IMR-90 (cell line): ENCODE results near the gene KCNJ1. TPM values are rescaled to one million over a fixed set of nuclear protein-coding genes. Genes with fewer than 3 reads are reported as not detected.

Experiments used
- ATAC-seq: fragments of 200-7000 bp; cut with Tn5 transposase; 2 replicates; pipeline ENCODE4 v1.9.1; 2020; ENCODE audit warnings: low read depth, mild to moderate bottlenecking, moderate library complexity
- BruUV-seq: library from RNA; stranded (reverse); fragments of 400-500 nt; replicated peaks from 2 replicates; lab custom pipeline; 2021; lab: Mats Ljungman, UMichigan
- CTCF ChIA-PET: fragments of 300-600 bp; formaldehyde crosslinking; extraction: SDS; loops from one replicate; lab custom pipeline; 2021; ENCODE audit warnings: antibody characterized with exemption; lab: Yijun Ruan, JAX
- POLR2A ChIA-PET: fragments of 300-600 bp; sonication (Branson Sonifier 250); formaldehyde crosslinking; loops from one replicate; lab custom pipeline; 2022; ENCODE audit warnings: antibody characterized with exemption; ENCODE audit not compliant: unreplicated experiment; lab: Charles Lee
- DNase-seq: peaks from one replicate; pipeline ENCODE4 v3.0.0; 2013
- H2AFZ ChIP-seq: replicated peaks from 2 replicates; pipeline ENCODE3; 2013; ENCODE audit warnings: low read length, mild to moderate bottlenecking; ENCODE audit not compliant: poor library complexity
- H2AK5ac ChIP-seq: 2 replicates; pipeline ENCODE4 v1.6.1; 2013; ENCODE audit warnings: low read depth, low read length, inconsistent platforms
- H2AK9ac ChIP-seq: replicated peaks from 2 replicates; pipeline ENCODE3; 2013; ENCODE audit warnings: mild to moderate bottlenecking, low read depth, low read length, moderate library complexity; ENCODE audit not compliant: poor library complexity
- H2BK120ac ChIP-seq: 2 replicates; pipeline ENCODE4 v1.6.1; 2013; ENCODE audit warnings: low read depth, low read length, inconsistent platforms
- H2BK15ac ChIP-seq: 3 replicates; pipeline ENCODE4 v1.6.1; 2013; ENCODE audit warnings: low read depth, low read length, inconsistent platforms
- H2BK20ac ChIP-seq: 2 replicates; pipeline ENCODE4 v1.6.1; 2013; ENCODE audit warnings: low read depth, mild to moderate bottlenecking, inconsistent platforms, low read length, moderate library complexity
- H2BK5ac ChIP-seq: 2 replicates; pipeline ENCODE4 v1.6.1; 2013; ENCODE audit warnings: mild to moderate bottlenecking, low read depth, low read length, inconsistent platforms; ENCODE audit not compliant: poor library complexity, severe bottlenecking
- H3K14ac ChIP-seq: replicated peaks from 2 replicates; pipeline ENCODE4 v1.6.1; 2013; ENCODE audit warnings: low read depth, low read length, inconsistent platforms
- H3K18ac ChIP-seq: 2 replicates; pipeline ENCODE4 v1.6.1; 2013; ENCODE audit warnings: low read depth, low read length, control low read depth
- H3K23ac ChIP-seq: 2 replicates; pipeline ENCODE4 v1.6.1; 2013; ENCODE audit warnings: low read depth, low read length, inconsistent platforms
- H3K27ac ChIP-seq: 2 replicates; pipeline ENCODE4 v1.5.1; 2013; ENCODE audit warnings: mild to moderate bottlenecking, control low read depth, low read length; ENCODE audit not compliant: insufficient read depth
- H3K27me3 ChIP-seq: 2 replicates; pipeline ENCODE4 v1.6.1; 2013; ENCODE audit warnings: low read length; ENCODE audit not compliant: control insufficient read depth, insufficient read depth
- H3K36me3 ChIP-seq: 2 replicates; pipeline ENCODE4 v1.6.1; 2013; ENCODE audit warnings: low read length, mixed read lengths; ENCODE audit not compliant: control insufficient read depth, insufficient read depth
- H3K4ac ChIP-seq: 2 replicates; pipeline ENCODE4 v1.6.1; 2013; ENCODE audit warnings: low read depth, low read length, inconsistent platforms
- H3K4me1 ChIP-seq: 2 replicates; pipeline ENCODE4 v1.6.1; 2013; ENCODE audit warnings: low read length, mixed read lengths; ENCODE audit not compliant: control insufficient read depth, insufficient read depth
- H3K4me2 ChIP-seq: 2 replicates; pipeline ENCODE4 v1.6.1; 2013; ENCODE audit warnings: low read depth, mild to moderate bottlenecking, control low read depth, low read length, moderate library complexity
- H3K4me3 ChIP-seq: 2 replicates; pipeline ENCODE4 v1.5.1; 2013; ENCODE audit warnings: low read depth, mild to moderate bottlenecking, control low read depth, low read length, moderate library complexity; ENCODE audit not compliant: insufficient read depth
- H3K56ac ChIP-seq: 2 replicates; pipeline ENCODE4 v1.6.1; 2013; ENCODE audit warnings: low read length, inconsistent platforms; ENCODE audit not compliant: insufficient read depth; ENCODE audit errors: extremely low read depth
- H3K79me1 ChIP-seq, 2 experiments: 2 replicates each; pipeline ENCODE4 v1.6.1; 2013; ENCODE audit warnings: low read length in 2 of 2, inconsistent platforms in 1 of 2, low read depth in 1 of 2
- H3K9ac ChIP-seq: 2 replicates; pipeline ENCODE4 v1.6.1; 2013; ENCODE audit warnings: low read depth, low read length, control low read depth
- H3K9me1 ChIP-seq: 2 replicates; pipeline ENCODE4 v1.6.1; 2013; ENCODE audit warnings: low read length, inconsistent platforms; ENCODE audit not compliant: insufficient read depth
- H3K9me3 ChIP-seq: 2 replicates; pipeline ENCODE4 v1.6.1; 2013; ENCODE audit warnings: low read length; ENCODE audit not compliant: control insufficient read depth, insufficient read depth
- H4K20me1 ChIP-seq: 2 replicates; pipeline ENCODE4 v1.6.1; 2013; ENCODE audit warnings: low read length, inconsistent platforms; ENCODE audit not compliant: insufficient read depth
- H4K5ac ChIP-seq: 2 replicates; pipeline ENCODE4 v1.6.1; 2013; ENCODE audit warnings: mild to moderate bottlenecking, low read depth, low read length, control low read depth
- H4K8ac ChIP-seq, 2 experiments: 2 replicates each; pipeline ENCODE4 v1.6.1; 2013; ENCODE audit warnings: low read depth in 2 of 2, low read length in 2 of 2, control low read depth in 1 of 2, inconsistent platforms in 1 of 2
- H4K91ac ChIP-seq: 2 replicates; pipeline ENCODE4 v1.6.1; 2013; ENCODE audit warnings: low read depth, low read length, inconsistent platforms; ENCODE audit not compliant: insufficient read depth
- BHLHE40 ChIP-seq: fragments of 150-350 bp; IDR thresholded peaks from 2 replicates; pipeline ENCODE4 v1.6.1; 2016; ENCODE audit warnings: mild to moderate bottlenecking, low read depth, low read length
- CEBPB ChIP-seq: IDR thresholded peaks from 2 replicates; pipeline ENCODE4 v1.6.1; 2012; ENCODE audit warnings: low read depth, low read length, improper control_type of control experiment
- CHD1 ChIP-seq: IDR thresholded peaks from 2 replicates; pipeline ENCODE4 v1.6.1; 2012; ENCODE audit warnings: low read depth, low read length, improper control_type of control experiment
- CTCF ChIP-seq: conservative IDR thresholded peaks from 2 replicates; pipeline ENCODE4 v1.5.1; 2012; ENCODE audit warnings: mild to moderate bottlenecking, low read depth, low read length, improper control_type of control experiment
- ELK1 ChIP-seq: fragments of 150-350 bp; IDR thresholded peaks from 2 replicates; pipeline ENCODE4 v1.6.1; 2016; ENCODE audit warnings: low read depth, mild to moderate bottlenecking, low read length, moderate library complexity, borderline replicate concordance
- FOS ChIP-seq: fragments of 150-350 bp; IDR thresholded peaks from 2 replicates; pipeline ENCODE4 v1.6.1; 2016; ENCODE audit warnings: low read depth, low read length
- MAFK ChIP-seq: IDR thresholded peaks from 2 replicates; pipeline ENCODE4 v1.6.1; 2012; ENCODE audit warnings: low read depth, low read length, improper control_type of control experiment
- MAZ ChIP-seq: IDR thresholded peaks from 2 replicates; pipeline ENCODE4 v1.6.1; 2012; ENCODE audit warnings: low read depth, mild to moderate bottlenecking, low read length, improper control_type of control experiment, moderate library complexity, borderline replicate concordance
- MXI1 ChIP-seq: IDR thresholded peaks from 2 replicates; pipeline ENCODE4 v1.6.1; 2012; ENCODE audit warnings: low read depth, mild to moderate bottlenecking, low read length, moderate library complexity, borderline replicate concordance
- NFE2L2 ChIP-seq: fragments of 150-350 bp; IDR thresholded peaks from 2 replicates; pipeline ENCODE4 v1.6.1; 2016; ENCODE audit warnings: low read depth, mild to moderate bottlenecking, low read length
- POLR2A ChIP-seq: IDR thresholded peaks from 2 replicates; pipeline ENCODE4 v1.6.1; 2012; ENCODE audit warnings: mild to moderate bottlenecking, low read depth, low read length
- RAD21 ChIP-seq: IDR thresholded peaks from 2 replicates; pipeline ENCODE4 v1.6.1; 2012; ENCODE audit warnings: low read length, improper control_type of control experiment
- RCOR1 ChIP-seq: IDR thresholded peaks from 2 replicates; pipeline ENCODE4 v1.6.1; 2012; ENCODE audit warnings: mild to moderate bottlenecking, low read length, improper control_type of control experiment; ENCODE audit not compliant: insufficient replicate concordance
- SMC3 ChIP-seq: fragments of 150-350 bp; IDR thresholded peaks from 2 replicates; pipeline ENCODE4 v1.6.1; 2016; ENCODE audit warnings: low read depth, mild to moderate bottlenecking, antibody characterized with exemption, low read length, moderate library complexity
- USF2 ChIP-seq: fragments of 150-350 bp; IDR thresholded peaks from 2 replicates; pipeline ENCODE4 v1.6.1; 2017; ENCODE audit warnings: mild to moderate bottlenecking, antibody characterized with exemption, low read length, low read depth
- WGBS, 2 experiments: methylation state at CpG; one replicate each; pipeline versions ENCODE4 v1.1.5 to v1.1.7; 2013; ENCODE audit warnings: missing lambda C conversion rate in 2 of 2; ENCODE audit not compliant: insufficient read length in 1 of 2; ENCODE audit errors: extremely low coverage in 2 of 2; 5-methylcytosine and 5-hydroxymethylcytosine counted together
- dilution Hi-C: fragments of 300-500 bp; cut with HindIII; formaldehyde crosslinking; loops from one replicate; pipeline ENCODE4 v1.14.3; 2018; ENCODE audit warnings: low sequenced_read_pairs; ENCODE audit not compliant: unreplicated experiment
- in situ Hi-C: fragments of 300-500 bp; cut with MboI; formaldehyde crosslinking; loops from 3 replicates; pipeline ENCODE4 v1.14.3; 2019; ENCODE audit warnings: low sequenced_read_pairs, inconsistent platforms, mixed read lengths
- intact Hi-C: fragments of 100-400 bp; cut with micrococcal nuclease; formaldehyde crosslinking; loops from 2 replicates; pipeline ENCODE4 v1.10.0; 2022
- polyA plus RNA-seq, 3 experiments: library from polyadenylated mRNA; depleted of rRNA; stranded (reverse); fragments of >200 nt; gene quantifications; 2 replicates each; pipeline ENCODE4 v1.2.3, GENCODE V29; 2012; ENCODE audit warnings: low replicate concordance in 1 of 3
- total RNA-seq: library from RNA; depleted of rRNA; stranded (reverse); fragments of >200 nt; gene quantifications from 2 replicates; pipeline ENCODE4 v1.2.3, GENCODE V29; 2012

Gene KCNJ1
- total and polyA plus RNA-seq, 2 of the 4 experiments (the other 2 are of a cell fraction) = not detected

- ATAC-seq (no peak), DNase-seq (no peak)
- Histone ChIP-seq H2AK9ac (no peak overlapping the region), H4K91ac (no peak overlapping the region), H3K9me3 (peaks cover 3% of the 10 kb centered on the region; the same call in 1 of the 2 replicates), H4K20me1 (no peaks in the 10 kb centered on the region), H3K36me3 (no peaks in the 10 kb centered on the region), H4K5ac (no peak overlapping the region), H3K79me1 (no peaks in the 10 kb centered on the region), H4K8ac (no peak overlapping the region), H3K18ac (no peak overlapping the region), H3K4me2 (no peak overlapping the region), H3K27me3 (peaks cover 40% of the 10 kb centered on the region), H3K9ac (no peak overlapping the region), H2BK20ac (no peak overlapping the region), H2BK5ac (no peak overlapping the region), H2AK5ac (no peak overlapping the region), H2BK15ac (no peak overlapping the region), H3K23ac (no peak overlapping the region), H3K27ac (no peak overlapping the region), H3K56ac (no peak overlapping the region), H3K4me3 (no peak overlapping the region), H2AFZ (no peak overlapping the region), H3K4ac (no peak overlapping the region), H3K14ac (no peak overlapping the region), H3K9me1 (peaks cover 4% of the 10 kb centered on the region; the same call in 1 of the 2 replicates), H2BK120ac (no peak overlapping the region), H3K4me1 (peaks cover 8% of the 10 kb centered on the region)
- TF ChIP-seq CHD1 (no peak), RCOR1 (no peak), MAZ (no peak), SMC3 (no peak), MXI1 (no peak), USF2 (no peak), CEBPB (no peak), FOS (no peak), ELK1 (no peak), NFE2L2 (no peak), BHLHE40 (no peak), RAD21 (no peak), POLR2A (no peak), MAFK (no peak), CTCF (no peak)
- intact Hi-C loops (no loop called here), dilution Hi-C loops (no loop called here), in situ Hi-C loops (no loop called here)
- ChIA-PET POLR2A (no interaction called here), CTCF (no interaction called here)
- BruUV-seq = no TSS peak
- WGBS, 2 experiments = 14% methylated on average over 1 of the region's 6 CpGs; no CpG with 5 or more reads in 1 of the 2 experiments
Observed at GRCh38 chr11:128915149-128915521, 48.0 kb upstream of the KCNJ1 start.
